Right lung (tissue), 5 donors: ENCODE data around the gene MAP7. TPM values are rescaled to one million over a fixed set of nuclear protein-coding genes. Genes with fewer than 3 reads are reported as not detected.
"Not testable (repeated sequence)": the region's sequence is repeated elsewhere in the genome, so short reads cannot be mapped to it uniquely, and the experiment has no call there.

Experiments
- DNase-seq, 2 donors: peaks; one replicate each; pipeline ENCODE4 v3.0.0-alpha.2; 2013
- polyA plus RNA-seq, 5 donors: library from polyadenylated mRNA; unstranded; fragments of 120-200 nt; gene quantifications; one replicate each; pipeline versions ENCODE4 v1.2.1 to v1.2.3, GENCODE V29; 2013; ENCODE audit warnings: inconsistent platforms in 1 of 5, low replicate concordance in 1 of 5; ENCODE audit not compliant: insufficient read length in 5 of 5, insufficient read depth in 1 of 5

The MAP7 gene
- polyA plus RNA-seq, 5 donors: 13.8 to 19.1 (median 16.9) TPM

GRCh38 chr6:136425793-136426192 is 124.4 kb downstream of the MAP7 start:
- DNase-seq: no peak

- DNase-seq: no peak
These were observed 125.3 kb downstream of the MAP7 start for GRCh38 chr6:136424901-136425300.

- no peak for DNase-seq
These were observed 125.8 kb downstream of the MAP7 start for GRCh38 chr6:136424450-136424849.

- no peak for DNase-seq
These were observed 128.6 kb downstream of the MAP7 start for GRCh38 chr6:136421537-136422158.

- DNase-seq: no peak
These were observed 129.4 kb downstream of the MAP7 start for GRCh38 chr6:136420853-136421252.

- DNase-seq: no peak
These were observed 134.7 kb downstream of the MAP7 start for GRCh38 chr6:136415351-136416007.

GRCh38 chr6:136412410-136412809 is 137.8 kb downstream of the MAP7 start:
- no peak for DNase-seq

GRCh38 chr6:136411453-136412354 is 138.5 kb downstream of the MAP7 start:
- no peak for DNase-seq

GRCh38 chr6:136411025-136411325 is 139.2 kb downstream of the MAP7 start:
- no peak for DNase-seq

GRCh38 chr6:136410201-136411024 is 139.8 kb downstream of the MAP7 start:
- DNase-seq: no peak

- DNase-seq: no peak
These were observed 140.6 kb downstream of the MAP7 start for GRCh38 chr6:136409597-136409996.

- no peak for DNase-seq
These were observed 142.0 kb downstream of the MAP7 start for GRCh38 chr6:136408204-136408603.

- DNase-seq: no peak
These were observed 144.7 kb downstream of the MAP7 start for GRCh38 chr6:136405420-136406029.

- no peak for DNase-seq
These were observed 145.4 kb downstream of the MAP7 start for GRCh38 chr6:136404627-136405419.

GRCh38 chr6:136404007-136404406 is 146.2 kb downstream of the MAP7 start:
- DNase-seq: no peak

- DNase-seq: no peak
These were observed 146.9 kb downstream of the MAP7 start for GRCh38 chr6:136403110-136403980.

GRCh38 chr6:136401749-136402148 is 148.5 kb downstream of the MAP7 start:
- DNase-seq: no peak

GRCh38 chr6:136401236-136401635 is 149.0 kb downstream of the MAP7 start:
- not testable (repeated sequence) for DNase-seq

GRCh38 chr6:136398453-136398852 is 151.8 kb downstream of the MAP7 start:
- no peak for DNase-seq

- DNase-seq: no peak
These were observed 153.3 kb downstream of the MAP7 start for GRCh38 chr6:136396908-136397307.
